Endothelial cell (in vitro differentiated cells): Measurements from ENCODE around the gene SLC7A4. TPM values are rescaled to one million over a fixed set of nuclear protein-coding genes. Genes with fewer than 3 reads are reported as not detected.
"Not testable (repeated sequence)": the region's sequence is repeated elsewhere in the genome, so short reads cannot be mapped to it uniquely, and the experiment has no call there.

ENCODE experiments used
- DNase-seq: peaks from one replicate; pipeline ENCODE4 v3.0.0; 2021; ENCODE audit warnings: low spot score
- H3K27ac Mint-ChIP-seq: one replicate; pipeline ENCODE4 v1.8.0; 2021; ENCODE audit warnings: mixed read lengths, inconsistent platforms; ENCODE audit not compliant: unreplicated experiment
- H3K27me3 Mint-ChIP-seq: one replicate; pipeline ENCODE4 v1.8.0; 2021; ENCODE audit warnings: mild to moderate bottlenecking, moderate library complexity, mixed read lengths, inconsistent platforms; ENCODE audit not compliant: unreplicated experiment
- H3K36me3 Mint-ChIP-seq: one replicate; pipeline ENCODE4 v1.8.0; 2021; ENCODE audit warnings: mild to moderate bottlenecking, low read depth, mixed read lengths, inconsistent platforms; ENCODE audit not compliant: unreplicated experiment
- H3K4me1 Mint-ChIP-seq: one replicate; pipeline ENCODE4 v1.8.0; 2021; ENCODE audit warnings: mild to moderate bottlenecking, mixed read lengths, inconsistent platforms; ENCODE audit not compliant: unreplicated experiment
- H3K4me3 Mint-ChIP-seq: one replicate; pipeline ENCODE4 v1.8.0; 2021; ENCODE audit warnings: mild to moderate bottlenecking, mixed read lengths, inconsistent platforms; ENCODE audit not compliant: unreplicated experiment
- H3K9me3 Mint-ChIP-seq: one replicate; pipeline ENCODE4 v1.8.0; 2021; ENCODE audit warnings: mixed read lengths, inconsistent platforms; ENCODE audit not compliant: unreplicated experiment
- CTCF ChIP-seq: fragments of 200-600 bp; sonication (generic); IDR thresholded peaks from one replicate; pipeline ENCODE4 v1.5.0; 2021; ENCODE audit warnings: antibody characterized with exemption; ENCODE audit not compliant: unreplicated experiment
- total RNA-seq: library from RNA; stranded (reverse); fragmentation: NEBNext Ultra II Directional; extraction: Animal tissue kit (Norgen Biotek cat#: 25700); gene quantifications from one replicate; pipeline ENCODE4 v1.2.1, GENCODE V29; 2021; ENCODE audit not compliant: unreplicated experiment

Gene SLC7A4
- total RNA-seq, 1 donor from 2014 or later = not detected

GRCh38 chr22:21052715-21053459 lies 20.5 kb upstream of the SLC7A4 start:
- TF ChIP-seq CTCF = no peak
- Mint-ChIP-seq H3K36me3 (no peaks in the 10 kb centered on the region), H3K27me3 (peaks cover 20% of the 10 kb centered on the region), H3K27ac (no peak overlapping the region), H3K4me1 (peaks cover 27% of the 10 kb centered on the region), H3K4me3 (no peak overlapping the region), H3K9me3 (no peaks in the 10 kb centered on the region)
- DNase-seq = no peak

- peaks cover 27% of the 10 kb centered on the region for H3K4me1 Mint-ChIP-seq
- DNase-seq = no peak
- TF ChIP-seq CTCF = no peak
- H3K4me3 Mint-ChIP-seq = peak overlapping the region; percentile 20
- no peak overlapping the region for H3K27ac Mint-ChIP-seq
- H3K27me3 Mint-ChIP-seq = peaks cover 19% of the 10 kb centered on the region
- H3K9me3 Mint-ChIP-seq = no peaks in the 10 kb centered on the region
- H3K36me3 Mint-ChIP-seq = no peaks in the 10 kb centered on the region
These were observed 19.6 kb upstream of the SLC7A4 start for GRCh38 chr22:21051831-21052400.

GRCh38 chr22:21051145-21051830 lies 18.9 kb upstream of the SLC7A4 start:
- Mint-ChIP-seq H3K4me1 (peaks cover 23% of the 10 kb centered on the region), H3K9me3 (no peaks in the 10 kb centered on the region), H3K36me3 (no peaks in the 10 kb centered on the region), H3K4me3 (no peak overlapping the region), H3K27me3 (peaks cover 18% of the 10 kb centered on the region), H3K27ac (no peak overlapping the region)
- DNase-seq = no peak
- no peak for TF ChIP-seq CTCF

- not testable (repeated sequence) for H3K27ac Mint-ChIP-seq, H3K9me3 Mint-ChIP-seq, H3K36me3 Mint-ChIP-seq, H3K4me3 Mint-ChIP-seq, H3K27me3 Mint-ChIP-seq, DNase-seq
- H3K4me1 Mint-ChIP-seq = peaks cover 18% of the 10 kb centered on the region
These were observed 16.6 kb upstream of the SLC7A4 start for GRCh38 chr22:21048965-21049364.

- H3K27ac Mint-ChIP-seq, H3K27me3 Mint-ChIP-seq, H3K4me3 Mint-ChIP-seq, H3K9me3 Mint-ChIP-seq, H3K36me3 Mint-ChIP-seq, DNase-seq: not testable (repeated sequence)
- H3K4me1 Mint-ChIP-seq = peaks cover 18% of the 10 kb centered on the region
These were observed 16.1 kb upstream of the SLC7A4 start for GRCh38 chr22:21048448-21048847.

- H3K27me3 Mint-ChIP-seq = peaks cover 7% of the 10 kb centered on the region
- H3K9me3 Mint-ChIP-seq = no peaks in the 10 kb centered on the region
- H3K4me3 Mint-ChIP-seq = no peak overlapping the region
- H3K36me3 Mint-ChIP-seq = no peaks in the 10 kb centered on the region
- H3K4me1 Mint-ChIP-seq = peaks cover 14% of the 10 kb centered on the region
- no peak overlapping the region for H3K27ac Mint-ChIP-seq
- no peak for DNase-seq
- no peak for TF ChIP-seq CTCF
These were observed 15.4 kb upstream of the SLC7A4 start for GRCh38 chr22:21047730-21048129.
